ENCODE results near the gene DNAJA3.

DNA sequence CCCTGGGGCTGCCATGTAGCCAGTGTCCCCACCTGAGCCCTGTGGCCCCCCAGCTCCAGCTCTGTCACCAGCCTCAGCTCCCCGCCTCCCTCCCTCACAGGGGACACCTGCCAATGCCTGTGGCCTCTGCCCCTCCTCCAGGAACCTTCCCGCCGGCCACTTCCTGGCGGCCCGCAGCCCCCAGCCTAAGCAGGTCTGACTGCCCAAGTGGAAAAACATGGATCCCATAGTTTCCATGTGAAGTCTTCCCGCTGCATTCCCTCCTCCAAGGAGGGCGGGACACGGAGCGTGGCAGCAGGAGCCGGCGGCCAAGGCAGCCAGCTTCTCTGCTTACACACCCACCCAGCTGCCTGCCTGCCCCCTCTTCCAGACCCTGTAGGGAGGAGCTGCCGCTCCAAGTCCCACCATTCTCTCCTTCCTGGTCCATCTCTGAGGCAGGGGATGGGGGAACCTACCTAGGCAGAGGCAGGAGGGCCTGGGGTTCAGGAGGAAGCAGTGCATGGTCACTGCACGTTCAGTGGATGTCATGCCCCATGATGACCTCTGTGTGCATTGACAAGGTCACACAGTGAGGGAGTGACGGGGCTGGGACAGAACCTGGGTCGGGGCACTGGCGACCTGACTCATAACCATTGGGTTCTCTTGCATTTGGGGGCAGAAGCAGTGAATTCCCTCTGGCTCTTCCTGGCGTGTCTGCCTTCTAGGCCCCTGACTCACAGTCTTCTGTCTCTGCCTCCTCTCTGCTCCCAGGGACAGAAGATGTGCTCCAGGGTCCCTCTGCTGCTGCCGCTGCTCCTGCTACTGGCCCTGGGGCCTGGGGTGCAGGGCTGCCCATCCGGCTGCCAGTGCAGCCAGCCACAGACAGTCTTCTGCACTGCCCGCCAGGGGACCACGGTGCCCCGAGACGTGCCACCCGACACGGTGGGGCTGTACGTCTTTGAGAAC is 45.3 kb upstream of the DNAJA3 start:
- TF ChIP-seq, protein P1, sequence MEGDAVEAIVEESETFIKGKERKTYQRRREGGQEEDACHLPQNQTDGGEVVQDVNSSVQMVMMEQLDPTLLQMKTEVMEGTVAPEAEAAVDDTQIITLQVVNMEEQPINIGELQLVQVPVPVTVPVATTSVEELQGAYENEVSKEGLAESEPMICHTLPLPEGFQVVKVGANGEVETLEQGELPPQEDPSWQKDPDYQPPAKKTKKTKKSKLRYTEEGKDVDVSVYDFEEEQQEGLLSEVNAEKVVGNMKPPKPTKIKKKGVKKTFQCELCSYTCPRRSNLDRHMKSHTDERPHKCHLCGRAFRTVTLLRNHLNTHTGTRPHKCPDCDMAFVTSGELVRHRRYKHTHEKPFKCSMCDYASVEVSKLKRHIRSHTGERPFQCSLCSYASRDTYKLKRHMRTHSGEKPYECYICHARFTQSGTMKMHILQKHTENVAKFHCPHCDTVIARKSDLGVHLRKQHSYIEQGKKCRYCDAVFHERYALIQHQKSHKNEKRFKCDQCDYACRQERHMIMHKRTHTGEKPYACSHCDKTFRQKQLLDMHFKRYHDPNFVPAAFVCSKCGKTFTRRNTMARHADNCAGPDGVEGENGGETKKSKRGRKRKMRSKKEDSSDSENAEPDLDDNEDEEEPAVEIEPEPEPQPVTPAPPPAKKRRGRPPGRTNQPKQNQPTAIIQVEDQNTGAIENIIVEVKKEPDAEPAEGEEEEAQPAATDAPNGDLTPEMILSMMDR (conservative IDR thresholded peaks at IDR 0.05; ENCODE audit: low read depth, low read length), result no peak
- TF ChIP-seq MAZ (IDR thresholded peaks at IDR 0.05; ENCODE audit: borderline replicate concordance, low read depth, low read length), result no peak
- TF ChIP-seq, protein P2, sequence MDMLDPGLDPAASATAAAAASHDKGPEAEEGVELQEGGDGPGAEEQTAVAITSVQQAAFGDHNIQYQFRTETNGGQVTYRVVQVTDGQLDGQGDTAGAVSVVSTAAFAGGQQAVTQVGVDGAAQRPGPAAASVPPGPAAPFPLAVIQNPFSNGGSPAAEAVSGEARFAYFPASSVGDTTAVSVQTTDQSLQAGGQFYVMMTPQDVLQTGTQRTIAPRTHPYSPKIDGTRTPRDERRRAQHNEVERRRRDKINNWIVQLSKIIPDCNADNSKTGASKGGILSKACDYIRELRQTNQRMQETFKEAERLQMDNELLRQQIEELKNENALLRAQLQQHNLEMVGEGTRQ (IDR thresholded peaks at IDR 0.05; ENCODE audit: low read depth, low read length), result no peak
- TF ChIP-seq RFX5 (IDR thresholded peaks at IDR 0.05; ENCODE audit: low read depth, low read length), result no peak
- TF ChIP-seq POLR2A (IDR thresholded peaks at IDR 0.05; ENCODE audit: low read depth, low read length), result no peak
- TF ChIP-seq MXI1 (IDR thresholded peaks at IDR 0.05; ENCODE audit: borderline replicate concordance, low read depth, low read length), result no peak
- no peak for TF ChIP-seq RCOR1 (IDR thresholded peaks at IDR 0.05; ENCODE audit: insufficient replicate concordance, low read length)
- TF ChIP-seq, protein P3, sequence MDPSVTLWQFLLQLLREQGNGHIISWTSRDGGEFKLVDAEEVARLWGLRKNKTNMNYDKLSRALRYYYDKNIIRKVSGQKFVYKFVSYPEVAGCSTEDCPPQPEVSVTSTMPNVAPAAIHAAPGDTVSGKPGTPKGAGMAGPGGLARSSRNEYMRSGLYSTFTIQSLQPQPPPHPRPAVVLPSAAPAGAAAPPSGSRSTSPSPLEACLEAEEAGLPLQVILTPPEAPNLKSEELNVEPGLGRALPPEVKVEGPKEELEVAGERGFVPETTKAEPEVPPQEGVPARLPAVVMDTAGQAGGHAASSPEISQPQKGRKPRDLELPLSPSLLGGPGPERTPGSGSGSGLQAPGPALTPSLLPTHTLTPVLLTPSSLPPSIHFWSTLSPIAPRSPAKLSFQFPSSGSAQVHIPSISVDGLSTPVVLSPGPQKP (IDR thresholded peaks at IDR 0.05; ENCODE audit: borderline replicate concordance, low read depth, low read length), result no peak
- TF ChIP-seq MAFK (IDR thresholded peaks at IDR 0.05; ENCODE audit: low read depth, low read length), result no peak
- no peak for TF ChIP-seq CEBPB (IDR thresholded peaks at IDR 0.05; ENCODE audit: low read depth, low read length)
- TF ChIP-seq FOS (IDR thresholded peaks at IDR 0.05; ENCODE audit: low read depth, low read length), result no peak
